HG02571 (cell line): ENCODE data around the gene HOTAIR.

Experiments
- ATAC-seq: cut with Tn5 transposase; IDR thresholded peaks from one replicate; pipeline ENCODE4 v1.9.1; 2021; ENCODE audit warnings: mild to moderate bottlenecking, moderate library complexity; ENCODE audit not compliant: unreplicated experiment

The HOTAIR gene

DNA sequence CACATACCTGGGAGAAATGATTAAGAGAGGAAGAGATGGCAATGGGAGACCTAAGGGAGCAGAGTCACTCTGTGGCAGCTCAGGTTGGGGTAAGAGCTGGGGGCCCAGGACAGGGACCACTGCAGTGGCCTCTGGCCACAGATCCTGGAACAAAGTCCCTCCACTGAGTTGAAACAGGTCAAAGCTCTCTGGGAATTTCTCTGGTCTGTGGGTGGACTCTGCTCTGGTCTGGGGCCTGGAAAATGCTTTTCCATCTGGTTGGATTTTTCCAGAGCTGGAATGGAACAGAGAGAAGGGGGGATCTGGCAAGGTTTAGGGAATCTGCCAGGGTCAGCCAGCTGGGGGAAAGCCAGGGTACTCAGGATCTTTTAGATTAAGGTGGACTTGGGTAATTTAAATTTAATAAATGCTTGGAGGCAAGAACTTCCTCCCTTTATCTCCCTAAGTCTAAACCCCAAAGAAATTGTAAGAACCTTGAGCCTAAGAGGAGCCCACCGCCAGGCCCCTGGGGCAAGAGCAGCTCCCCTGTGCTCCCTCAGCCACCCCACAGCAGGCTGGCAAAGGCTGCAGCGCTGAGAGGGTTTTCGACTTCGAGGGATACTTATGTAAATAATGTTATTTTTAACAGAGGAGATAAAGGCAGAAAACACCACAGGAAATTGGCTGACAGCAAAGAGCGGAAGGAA, 13.9 kb upstream of the HOTAIR start:
- no peak for ATAC-seq

DNA sequence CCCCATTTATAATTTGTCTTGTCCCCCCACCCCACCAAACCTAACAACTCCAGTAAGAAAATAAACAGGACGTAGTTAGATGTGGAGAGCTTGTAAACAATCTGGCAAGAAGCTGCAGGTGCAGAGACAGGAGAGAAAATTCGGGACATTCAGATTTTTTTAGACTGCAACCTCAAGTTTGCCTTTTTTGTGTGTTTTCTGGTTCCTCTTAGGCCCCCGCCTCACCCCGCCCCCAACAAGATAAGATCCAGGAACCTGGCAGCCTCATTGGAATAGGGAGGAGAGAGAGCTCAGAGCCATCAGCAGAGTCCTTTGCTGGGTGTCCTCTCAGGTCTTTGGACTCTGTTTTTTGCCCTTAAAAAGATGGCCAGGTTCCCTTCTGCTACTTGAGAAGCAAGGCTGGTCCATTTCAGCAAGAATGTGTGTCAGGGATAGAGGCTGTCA, 13.1 kb upstream of the HOTAIR start:
- no peak for ATAC-seq

DNA sequence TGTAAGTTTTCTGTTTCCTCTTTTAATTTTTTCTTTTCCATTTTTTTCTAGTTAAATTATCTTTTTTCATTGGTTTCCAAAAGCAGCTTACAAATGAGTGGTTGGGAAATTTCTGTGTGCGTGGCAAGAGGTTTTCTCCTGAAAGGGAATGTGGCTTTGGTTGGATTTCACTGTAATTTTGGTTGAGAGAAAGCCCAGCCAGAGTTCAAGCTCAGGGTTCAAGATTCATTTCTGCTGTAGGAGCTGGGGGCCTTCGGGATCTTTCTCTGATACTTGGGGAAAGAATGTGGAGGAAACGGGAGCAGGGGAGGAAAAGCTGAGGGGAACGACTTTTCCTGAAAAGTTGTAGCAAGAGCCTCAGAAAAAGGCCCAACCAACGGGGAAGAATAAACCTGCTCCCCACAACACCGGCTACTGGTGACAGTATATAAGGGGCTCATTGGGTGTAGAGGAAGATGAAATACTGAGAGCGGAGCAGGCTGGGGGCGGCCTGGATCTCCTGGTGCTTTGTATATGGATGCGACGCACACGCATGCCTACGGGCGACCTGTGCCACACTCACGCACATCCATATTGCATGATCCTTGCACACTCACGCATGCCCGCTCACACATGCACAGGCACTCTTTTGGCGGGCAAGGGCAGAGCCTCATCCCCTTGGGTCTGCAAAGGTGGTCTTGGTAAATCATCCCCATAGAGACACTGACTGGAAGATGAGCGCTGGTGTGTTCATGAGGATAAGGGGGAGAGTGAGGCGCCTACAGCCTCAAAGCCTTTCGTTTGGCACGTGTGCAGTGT, 12.1 kb upstream of the HOTAIR start:
- no peak for ATAC-seq

DNA sequence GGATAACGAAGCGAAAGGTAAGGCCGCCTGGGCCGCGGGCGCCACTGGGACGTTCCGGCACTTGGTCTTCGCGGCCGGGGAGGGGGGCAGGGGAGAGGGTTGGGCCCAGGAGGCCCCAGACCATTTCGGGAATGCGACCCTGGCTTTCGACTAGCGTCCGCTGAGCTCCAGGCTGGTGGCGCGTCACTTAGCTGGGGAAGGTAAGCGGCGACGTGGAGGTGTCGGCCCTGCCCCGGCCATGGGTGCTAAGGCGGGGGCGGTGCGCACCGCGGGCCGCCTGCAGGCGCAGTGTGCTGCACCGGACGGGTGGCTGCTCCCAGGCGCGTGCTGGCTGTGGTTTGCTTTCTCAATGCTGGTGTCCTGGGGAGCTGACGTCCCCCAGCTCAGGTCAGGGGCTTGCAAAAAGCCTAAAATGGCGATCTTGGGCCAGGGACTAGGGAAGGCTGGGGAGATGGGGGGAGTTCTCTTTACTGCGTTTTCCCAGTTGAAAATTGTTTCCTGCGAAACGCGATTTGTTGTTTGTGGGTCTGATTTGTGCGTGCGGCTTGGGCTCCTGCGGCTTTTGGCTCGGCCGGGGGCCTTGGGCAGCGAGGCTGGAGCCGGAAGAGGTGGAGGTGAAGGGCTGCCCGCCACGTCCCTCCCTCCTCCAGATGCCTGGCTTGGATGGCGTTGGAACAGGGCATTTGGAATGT, 11.4 kb upstream of the HOTAIR start:
- no peak for ATAC-seq

DNA sequence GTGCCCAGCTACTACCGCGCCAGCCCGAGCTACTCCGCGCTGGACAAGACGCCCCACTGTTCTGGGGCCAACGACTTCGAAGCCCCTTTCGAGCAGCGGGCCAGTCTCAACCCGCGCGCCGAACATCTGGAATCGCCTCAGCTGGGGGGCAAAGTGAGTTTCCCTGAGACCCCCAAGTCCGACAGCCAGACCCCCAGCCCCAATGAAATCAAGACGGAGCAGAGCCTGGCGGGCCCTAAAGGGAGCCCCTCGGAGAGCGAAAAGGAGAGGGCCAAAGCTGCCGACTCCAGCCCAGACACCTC, 10.9 kb upstream of the HOTAIR start:
- no peak for ATAC-seq

DNA sequence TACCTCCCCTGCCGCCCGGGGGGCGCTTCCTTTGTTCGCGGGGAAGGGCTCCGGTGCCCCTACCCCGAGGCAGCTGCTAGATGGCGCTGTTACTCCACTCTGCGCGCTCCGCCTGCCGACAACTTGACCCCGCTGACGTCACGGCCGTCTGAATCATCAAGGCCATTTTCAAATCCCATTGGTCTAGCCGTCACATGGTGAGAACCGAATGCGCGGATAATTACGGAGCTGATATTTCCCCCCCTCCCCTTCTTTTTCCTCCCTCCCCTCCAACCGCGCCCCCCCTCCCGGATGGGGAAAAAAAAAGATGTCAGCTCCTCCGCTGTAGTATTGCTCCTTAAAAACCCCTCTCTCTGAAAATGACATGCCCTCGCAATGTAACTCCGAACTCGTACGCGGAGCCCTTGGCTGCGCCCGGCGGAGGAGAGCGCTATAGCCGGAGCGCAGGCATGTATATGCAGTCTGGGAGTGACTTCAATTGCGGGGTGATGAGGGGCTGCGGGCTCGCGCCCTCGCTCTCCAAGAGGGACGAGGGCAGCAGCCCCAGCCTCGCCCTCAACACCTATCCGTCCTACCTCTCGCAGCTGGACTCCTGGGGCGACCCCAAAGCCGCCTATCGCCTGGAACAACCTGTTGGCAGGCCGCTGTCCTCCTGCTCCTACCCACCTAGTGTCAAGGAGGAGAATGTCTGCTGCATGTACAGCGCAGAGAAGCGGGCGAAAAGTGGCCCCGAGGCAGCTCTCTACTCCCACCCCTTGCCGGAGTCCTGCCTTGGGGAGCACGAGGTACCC, 10.3 kb upstream of the HOTAIR start, which contains the start of gene HOXC10:
HOXC10 (plus strand) TSS at position 246 of the 791 bp plus-strand sequence; CDS start at position 360, 114 bp downstream.
- ATAC-seq = no peak

DNA sequence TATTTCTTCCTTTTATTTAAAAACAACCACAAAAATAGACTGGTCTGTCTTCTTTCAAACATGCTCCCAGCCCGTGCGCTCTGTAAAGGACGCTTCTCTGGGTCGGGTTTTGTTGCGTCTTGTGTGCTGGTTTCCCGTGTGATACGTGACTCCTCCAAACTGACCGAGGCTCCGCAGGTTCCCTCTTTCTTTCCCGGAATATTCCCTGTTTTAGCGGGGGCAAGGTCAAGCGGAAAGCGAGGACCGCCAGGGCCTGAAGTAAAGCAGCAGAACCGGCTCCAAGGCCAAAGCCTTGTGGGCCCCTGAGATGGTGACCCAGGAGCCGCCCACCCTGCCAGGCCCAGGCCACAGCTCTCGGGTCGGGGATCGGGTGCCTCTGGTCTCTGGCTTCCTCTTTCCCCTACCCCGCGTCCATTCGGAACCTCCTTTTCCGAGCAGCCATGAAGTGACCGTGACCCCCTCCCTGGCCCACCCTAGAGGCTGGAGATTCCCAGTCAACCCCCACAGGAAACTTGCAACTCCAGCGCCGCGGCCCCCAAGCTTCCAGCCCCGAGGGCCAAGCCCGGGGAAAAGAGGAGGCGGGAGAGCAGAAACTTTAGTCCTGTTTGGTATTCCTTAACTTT, 9.3 kb upstream of the HOTAIR start:
- ATAC-seq = no peak

DNA sequence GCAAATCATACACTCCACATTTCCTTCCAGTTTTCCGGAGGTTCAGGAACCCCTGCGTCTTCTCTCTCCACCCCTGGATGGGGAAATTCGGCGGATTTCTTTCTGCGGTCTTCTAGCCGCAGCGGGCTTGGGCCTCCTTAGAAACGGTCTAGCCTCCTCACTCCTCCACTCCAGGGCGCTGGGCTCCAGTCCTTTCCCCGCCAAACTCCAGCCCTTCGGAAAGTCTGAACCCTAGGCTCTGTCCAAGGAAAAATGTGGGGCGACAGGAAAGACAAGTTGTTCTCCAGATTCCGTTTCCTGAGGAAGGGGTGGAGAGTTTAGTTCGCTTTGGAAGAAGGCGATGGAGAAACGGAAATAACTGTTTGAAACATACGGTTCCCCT, 8.8 kb upstream of the HOTAIR start:
- no peak for ATAC-seq

DNA sequence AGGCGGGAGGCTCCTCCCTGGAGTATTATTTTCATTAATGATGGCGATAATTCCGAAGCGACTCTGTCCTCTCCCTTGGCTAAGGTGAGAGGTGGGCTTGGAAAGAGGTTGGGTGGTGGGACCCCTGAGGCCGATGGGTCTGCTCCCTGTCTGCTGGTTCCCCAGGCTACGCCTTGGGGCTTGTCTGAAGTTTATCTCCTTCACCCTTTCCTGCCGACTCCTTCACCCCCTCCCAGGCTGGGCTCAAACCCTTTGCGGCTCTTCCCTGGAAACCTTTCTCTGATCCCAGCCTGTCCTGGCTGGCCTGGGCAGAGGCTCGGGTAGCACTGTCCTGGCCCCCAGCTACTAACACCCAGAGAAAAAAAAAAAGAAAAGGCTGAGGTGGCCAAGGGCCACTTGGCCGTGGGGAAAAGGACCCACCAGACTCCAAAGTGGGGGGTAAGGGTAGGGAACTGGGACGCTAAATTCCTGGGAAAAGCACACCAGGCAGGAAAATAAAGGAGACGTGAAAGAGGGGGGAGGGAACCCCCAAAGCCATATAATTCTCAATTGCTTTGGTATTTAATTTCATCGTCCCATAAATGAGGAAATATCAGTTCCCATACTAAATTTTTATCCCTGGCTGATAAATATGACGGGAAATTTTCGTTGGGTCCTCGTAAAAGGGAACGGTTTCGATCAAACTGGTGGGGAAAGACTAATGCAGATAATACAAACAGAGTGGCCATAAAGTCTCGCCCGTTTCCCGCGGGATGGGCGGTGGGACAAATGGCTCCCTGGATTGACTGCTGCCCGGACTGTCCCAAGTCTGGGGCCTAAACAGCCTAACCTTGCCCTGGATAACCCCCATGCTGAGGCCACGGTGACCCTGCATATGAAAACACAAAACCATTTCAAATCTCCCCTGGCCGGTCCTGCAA, 8.2 kb upstream of the HOTAIR start:
- ATAC-seq = no peak

DNA sequence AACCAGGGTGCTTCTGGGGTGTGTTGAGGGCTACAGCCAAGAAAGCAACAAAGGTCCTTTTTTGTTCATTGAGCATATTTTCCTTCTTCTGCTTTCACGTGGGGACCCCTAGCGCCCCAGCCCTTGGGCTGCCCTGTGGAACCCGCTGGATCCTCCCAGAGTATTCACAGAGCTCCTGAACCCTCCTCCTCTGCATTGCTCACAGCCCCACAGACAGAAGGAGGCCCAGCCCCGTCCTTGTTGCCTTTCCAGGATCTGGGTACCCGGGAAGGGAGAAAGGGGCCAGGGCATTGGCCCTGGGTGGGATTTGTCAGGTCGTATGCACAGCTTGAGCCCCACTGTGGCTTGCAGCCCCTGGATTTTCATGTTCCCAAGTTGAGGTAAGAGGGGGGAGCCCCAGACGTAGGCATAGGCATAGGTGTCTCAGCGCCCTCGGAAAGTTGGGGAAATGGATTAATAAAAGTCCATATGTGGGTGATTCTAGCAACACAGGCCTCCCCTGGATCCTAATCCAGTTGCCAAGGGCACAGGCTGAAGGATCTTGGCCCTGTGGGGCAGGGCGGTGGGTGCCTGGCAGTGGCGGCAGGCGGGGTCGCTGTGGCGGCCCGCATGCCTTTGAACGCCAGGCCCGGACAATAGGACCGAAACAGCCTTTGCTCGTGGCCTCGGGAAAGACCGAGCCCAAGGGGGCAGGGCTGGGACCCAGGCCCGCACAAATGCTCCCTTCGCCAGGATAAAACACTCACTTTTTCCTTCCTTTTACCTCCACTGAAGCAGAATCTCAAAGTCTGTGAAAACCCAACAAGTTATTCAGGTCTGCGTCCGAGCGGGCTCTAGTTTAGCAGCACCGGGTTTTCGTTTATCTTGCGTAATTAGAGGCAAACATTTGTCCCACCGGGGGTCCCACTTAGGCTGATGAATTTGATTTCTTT, 7.1 kb upstream of the HOTAIR start:
- ATAC-seq = no peak

DNA sequence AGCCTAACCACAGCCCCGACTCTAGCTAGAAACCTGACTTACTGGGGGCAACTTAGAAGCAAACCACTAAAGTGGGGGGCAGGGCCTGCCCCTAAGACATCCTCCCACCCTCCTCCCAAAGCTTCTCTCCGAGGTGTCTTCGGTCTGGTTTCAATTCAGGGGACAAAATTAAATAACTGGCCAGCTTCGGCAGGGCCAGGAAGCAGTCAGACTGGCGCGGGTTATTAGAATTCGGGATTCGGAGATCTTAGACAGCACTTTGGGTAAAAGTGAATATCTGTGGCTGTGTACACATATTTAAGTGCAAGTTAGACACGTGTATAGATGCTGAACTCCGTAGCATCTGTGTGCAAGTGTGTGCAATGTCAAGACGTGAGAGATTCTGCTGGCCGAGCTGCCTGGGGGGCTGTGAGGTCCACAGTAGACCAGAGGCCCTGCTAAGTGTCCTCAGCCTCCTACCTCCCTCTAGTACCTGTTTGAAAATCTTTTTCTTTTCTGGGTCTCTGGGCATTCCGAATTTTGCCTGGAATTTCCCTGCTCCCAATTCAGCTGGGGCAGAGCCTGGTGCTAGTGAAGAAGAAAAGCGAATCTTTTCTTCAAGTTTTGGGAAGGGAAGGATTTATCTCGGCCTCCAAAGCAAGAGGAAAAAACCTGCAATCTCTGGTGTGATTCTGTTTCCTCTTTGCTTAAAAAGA, 6.2 kb upstream of the HOTAIR start:
- no peak for ATAC-seq

DNA sequence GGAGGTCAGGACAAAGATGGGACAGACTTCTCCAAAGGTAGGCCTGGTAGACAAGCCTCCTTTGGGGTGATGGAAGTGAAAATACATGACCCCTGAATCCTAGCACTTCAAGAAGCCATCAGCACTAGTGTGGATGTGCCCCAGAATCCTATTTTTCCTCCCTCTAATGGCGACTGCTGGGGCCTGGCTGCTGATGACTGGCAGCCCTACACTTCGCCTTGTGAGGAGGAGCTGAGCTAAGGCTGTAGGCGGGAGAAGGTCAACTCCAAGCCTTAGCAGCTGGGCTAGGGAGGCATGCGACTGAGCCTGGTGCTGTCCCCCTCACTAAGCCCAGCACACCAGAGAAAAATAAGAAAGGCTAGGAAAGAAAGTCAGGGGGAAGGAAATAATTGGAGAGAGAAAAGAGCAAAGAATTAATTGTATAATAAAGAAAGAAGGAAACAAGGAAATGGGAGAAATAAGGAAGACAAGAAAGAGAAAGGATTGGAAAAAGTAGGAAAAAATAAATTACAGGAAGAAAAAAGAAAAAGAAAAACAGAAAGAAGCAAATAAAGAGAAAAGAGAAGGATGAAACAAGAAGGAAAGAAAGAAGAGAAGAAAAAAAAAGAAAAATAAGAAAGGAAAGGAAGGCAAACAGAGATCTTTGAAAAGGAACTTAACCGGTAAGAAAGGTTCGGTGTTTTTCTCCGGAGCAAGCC, 5.5 kb upstream of the HOTAIR start:
- no peak for ATAC-seq

DNA sequence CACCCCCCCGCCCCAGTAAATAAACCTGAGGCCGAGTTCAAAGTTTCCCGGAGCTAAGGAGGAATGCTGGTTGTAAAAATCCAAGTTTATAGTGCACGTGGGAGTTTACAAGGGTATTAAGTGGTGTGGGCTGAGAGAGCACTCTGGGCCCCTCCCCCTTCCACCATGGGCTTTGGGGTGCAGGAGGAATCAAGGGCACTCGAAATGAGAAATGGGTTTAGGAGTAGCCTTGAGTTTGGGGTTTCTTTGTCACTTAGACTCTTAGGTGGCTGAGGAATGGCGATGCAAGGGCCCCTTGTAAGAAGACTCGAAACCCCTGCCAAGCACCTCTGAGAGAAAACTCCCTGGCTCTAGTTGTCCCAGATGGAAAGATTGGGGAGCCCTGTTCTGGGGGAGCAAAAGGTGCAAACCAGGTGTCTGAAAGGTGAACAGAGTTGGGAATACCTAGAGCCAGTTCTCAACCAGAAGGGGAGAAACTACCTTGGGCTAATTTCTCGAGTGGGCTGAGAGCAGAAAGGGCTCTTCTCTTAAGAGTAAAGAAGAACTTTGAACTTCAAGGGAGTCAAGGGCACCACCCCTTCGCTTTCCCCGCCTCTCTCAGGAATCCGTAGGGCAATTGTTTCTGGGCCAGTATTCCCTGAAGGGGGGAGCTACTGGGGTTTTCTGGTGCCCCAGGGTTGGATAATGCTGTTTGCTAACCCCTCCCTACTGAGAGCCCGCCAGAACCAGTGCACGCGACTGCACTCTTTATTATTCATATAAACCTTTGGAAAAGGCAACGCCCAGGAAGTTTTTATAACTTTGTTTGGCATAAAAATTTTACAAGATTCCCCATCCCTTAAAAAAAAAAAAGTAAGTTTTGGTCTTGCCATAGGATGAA, 4.0 kb upstream of the HOTAIR start:
- ATAC-seq = no peak

DNA sequence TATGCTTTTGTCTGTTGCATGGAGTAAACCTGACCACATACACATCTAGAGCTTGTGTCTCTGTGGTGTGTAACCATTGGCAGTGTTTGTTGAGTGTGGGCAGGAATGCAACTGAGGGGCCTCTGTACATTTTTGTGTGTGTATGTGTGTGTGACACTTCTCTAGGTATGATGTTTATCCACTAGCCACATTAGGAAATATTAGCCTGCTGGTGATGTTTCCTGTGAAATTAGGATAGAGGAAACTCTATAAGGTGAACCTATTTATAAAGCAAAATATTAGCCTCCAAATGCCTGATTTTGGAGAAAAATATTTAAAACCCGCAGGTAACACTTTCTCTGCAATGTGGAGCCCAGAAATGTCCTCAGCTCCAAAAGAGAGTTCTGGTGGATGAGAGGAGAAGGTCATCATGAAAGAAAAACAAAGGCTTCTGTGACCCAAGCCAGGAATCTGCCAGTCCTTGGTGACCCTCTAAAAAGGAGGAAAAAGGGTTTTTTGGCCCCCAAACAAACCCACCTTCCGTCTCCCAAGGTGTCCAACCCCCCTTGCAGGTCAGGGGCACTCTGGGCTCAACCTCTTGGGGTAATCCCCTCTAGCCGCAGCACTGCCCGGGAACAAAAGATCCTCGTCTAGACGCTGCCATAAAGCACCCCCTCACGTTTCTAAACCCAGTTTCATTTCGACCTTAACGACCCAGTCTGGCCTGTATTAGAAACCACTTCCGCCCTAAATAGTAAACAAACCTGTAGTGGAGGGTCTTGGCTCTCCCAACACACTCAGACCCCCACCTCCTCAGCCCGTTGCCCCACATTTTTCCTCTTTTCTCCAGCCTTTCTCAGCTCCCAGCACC, 3.1 kb upstream of the HOTAIR start:
- no peak for ATAC-seq

DNA sequence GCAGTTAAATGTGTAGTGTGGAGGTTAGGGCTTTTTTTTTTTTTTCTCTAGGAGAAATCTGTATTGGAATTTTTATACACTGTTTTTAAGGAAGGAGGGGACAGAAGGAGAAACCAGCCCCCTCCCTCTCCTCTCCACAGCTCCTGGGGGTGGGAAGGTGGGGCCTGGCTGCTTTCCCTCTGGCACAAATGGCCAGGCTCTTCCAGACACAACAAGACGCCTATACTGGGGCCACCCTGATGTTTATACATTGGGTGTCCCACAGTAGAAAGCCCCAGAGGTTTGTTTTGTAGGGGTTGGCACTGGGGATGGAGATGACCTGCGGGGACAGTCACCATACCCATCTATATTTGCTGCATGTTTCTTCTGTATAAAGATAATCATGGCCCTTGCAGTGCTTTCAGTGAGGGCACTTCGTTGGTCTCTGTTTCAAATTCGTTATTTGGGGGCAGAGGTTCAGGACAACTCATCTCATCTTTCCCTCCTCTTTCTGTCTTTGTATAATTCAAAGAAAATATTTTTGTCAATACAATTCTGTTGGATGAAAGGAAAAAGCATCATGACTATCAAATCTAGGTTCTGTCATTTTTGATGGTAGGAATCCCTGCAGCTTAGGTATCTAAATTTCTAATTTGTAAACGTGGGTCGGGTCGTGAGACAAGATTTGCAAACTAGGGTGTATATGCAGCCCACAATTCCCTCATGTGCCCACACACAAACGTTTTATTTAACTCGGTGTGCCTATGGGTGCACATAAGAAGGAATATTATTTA, 2.3 kb upstream of the HOTAIR start:
- ATAC-seq = no peak
